ENCODE results near the gene DHRS7B.

The DHRS7B gene

GRCh38 chr17:21090902-21091618 is 35.7 kb upstream of the DHRS7B start:
- Histone ChIP-seq H3K9me3 (ENCODE audit: control insufficient read depth in 2 of 2, low read length in 2 of 2) (no peaks in the 10 kb centered on the region), H3K9ac (ENCODE audit: low read depth in 1 of 2, low read length in 2 of 2) (no peak overlapping the region), H3K4me1 (ENCODE audit: control insufficient read depth in 2 of 2, insufficient read depth in 2 of 2, low read length in 2 of 2) (peaks cover 0 to 15% of the 10 kb centered on the region in 2 donors), H3K36me3 (ENCODE audit: control insufficient read depth in 2 of 2, insufficient read depth in 2 of 2, low read length in 2 of 2) (no peaks in the 10 kb centered on the region), H3K27ac (ENCODE audit: low read depth in 2 of 2, low read length in 2 of 2) (no peak overlapping the region), H3K4me3 (ENCODE audit: low read length in 2 of 2) (no peak overlapping the region), H3K27me3 (ENCODE audit: control insufficient read depth in 2 of 2, insufficient read depth in 2 of 2, low read length in 2 of 2) (no peaks in the 10 kb centered on the region)

DNA sequence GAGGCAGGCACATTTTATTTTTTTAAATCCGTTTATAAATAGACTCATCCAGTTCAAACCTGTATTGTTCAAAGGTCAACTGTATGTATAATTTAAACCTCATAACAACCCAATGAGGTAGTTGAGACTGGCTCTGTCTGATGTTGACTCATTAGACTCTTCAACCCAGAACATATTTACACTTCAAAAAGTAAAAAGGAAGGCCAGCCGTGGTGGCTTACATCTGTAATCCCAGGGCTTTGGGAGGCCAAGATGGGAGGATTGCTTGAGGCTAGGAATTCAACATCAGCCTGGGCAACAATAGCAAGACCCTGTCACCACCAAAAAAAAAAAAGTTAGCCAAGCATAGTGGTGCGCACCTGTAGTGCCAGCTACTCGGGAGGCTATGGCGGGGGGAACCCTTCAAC is 32.5 kb upstream of the DHRS7B start:
- no peaks in the 10 kb centered on the region for H3K27me3 ChIP-seq (ENCODE audit: control insufficient read depth in 2 of 2, insufficient read depth in 2 of 2, low read length in 2 of 2)
- H3K9ac ChIP-seq (ENCODE audit: low read depth in 1 of 2, low read length in 2 of 2) = no peak overlapping the region
- peaks cover under 1 to 20% of the 10 kb centered on the region in 2 donors for H3K4me1 ChIP-seq (ENCODE audit: control insufficient read depth in 2 of 2, insufficient read depth in 2 of 2, low read length in 2 of 2)
- no peaks in the 10 kb centered on the region for H3K9me3 ChIP-seq (ENCODE audit: control insufficient read depth in 2 of 2, low read length in 2 of 2)
- no peak overlapping the region for H3K4me3 ChIP-seq (ENCODE audit: low read length in 2 of 2)
- peak overlapping the region in 1 of 2 donors; percentile 14 for H3K27ac ChIP-seq (ENCODE audit: low read depth in 2 of 2, low read length in 2 of 2)
- H3K36me3 ChIP-seq (ENCODE audit: control insufficient read depth in 2 of 2, insufficient read depth in 2 of 2, low read length in 2 of 2) = no peaks in the 10 kb centered on the region

GRCh38 chr17:21095735-21096134 is 31.0 kb upstream of the DHRS7B start:
- Histone ChIP-seq H3K36me3 (ENCODE audit: control insufficient read depth in 2 of 2, insufficient read depth in 2 of 2, low read length in 2 of 2) (no peaks in the 10 kb centered on the region), H3K27ac (ENCODE audit: low read depth in 2 of 2, low read length in 2 of 2) (no peak overlapping the region), H3K4me1 (ENCODE audit: control insufficient read depth in 2 of 2, insufficient read depth in 2 of 2, low read length in 2 of 2) (peaks cover 5 to 18% of the 10 kb centered on the region in 2 donors), H3K27me3 (ENCODE audit: control insufficient read depth in 2 of 2, insufficient read depth in 2 of 2, low read length in 2 of 2) (no peaks in the 10 kb centered on the region), H3K9ac (ENCODE audit: low read depth in 1 of 2, low read length in 2 of 2) (no peak overlapping the region), H3K4me3 (ENCODE audit: low read length in 2 of 2) (no peak overlapping the region), H3K9me3 (ENCODE audit: control insufficient read depth in 2 of 2, low read length in 2 of 2) (no peaks in the 10 kb centered on the region)

- H3K27ac ChIP-seq (ENCODE audit: low read depth in 2 of 2, low read length in 2 of 2) = no peak overlapping the region
- peaks cover 5 to 18% of the 10 kb centered on the region in 2 donors for H3K4me1 ChIP-seq (ENCODE audit: control insufficient read depth in 2 of 2, insufficient read depth in 2 of 2, low read length in 2 of 2)
- H3K36me3 ChIP-seq (ENCODE audit: control insufficient read depth in 2 of 2, insufficient read depth in 2 of 2, low read length in 2 of 2) = no peaks in the 10 kb centered on the region
- H3K9ac ChIP-seq (ENCODE audit: low read depth in 1 of 2, low read length in 2 of 2) = no peak overlapping the region
- H3K27me3 ChIP-seq (ENCODE audit: control insufficient read depth in 2 of 2, insufficient read depth in 2 of 2, low read length in 2 of 2) = no peaks in the 10 kb centered on the region
- no peak overlapping the region for H3K4me3 ChIP-seq (ENCODE audit: low read length in 2 of 2)
- H3K9me3 ChIP-seq (ENCODE audit: control insufficient read depth in 2 of 2, low read length in 2 of 2) = no peaks in the 10 kb centered on the region
Observed at GRCh38 chr17:21096874-21097273, 29.9 kb upstream of the DHRS7B start.

GRCh38 chr17:21098934-21099689 is 27.7 kb upstream of the DHRS7B start:
- peak overlapping the region; percentile 10 to 40 for H3K9ac ChIP-seq (ENCODE audit: low read depth in 1 of 2, low read length in 2 of 2)
- no peaks in the 10 kb centered on the region for H3K27me3 ChIP-seq (ENCODE audit: control insufficient read depth in 2 of 2, insufficient read depth in 2 of 2, low read length in 2 of 2)
- no peaks in the 10 kb centered on the region for H3K9me3 ChIP-seq (ENCODE audit: control insufficient read depth in 2 of 2, low read length in 2 of 2)
- H3K4me3 ChIP-seq (ENCODE audit: low read length in 2 of 2) = peak overlapping the region; percentile 73 to 81
- H3K36me3 ChIP-seq (ENCODE audit: control insufficient read depth in 2 of 2, insufficient read depth in 2 of 2, low read length in 2 of 2) = no peaks in the 10 kb centered on the region
- peaks cover 5 to 14% of the 10 kb centered on the region in 2 donors for H3K4me1 ChIP-seq (ENCODE audit: control insufficient read depth in 2 of 2, insufficient read depth in 2 of 2, low read length in 2 of 2)
- H3K27ac ChIP-seq (ENCODE audit: low read depth in 2 of 2, low read length in 2 of 2) = no peak overlapping the region

DNA sequence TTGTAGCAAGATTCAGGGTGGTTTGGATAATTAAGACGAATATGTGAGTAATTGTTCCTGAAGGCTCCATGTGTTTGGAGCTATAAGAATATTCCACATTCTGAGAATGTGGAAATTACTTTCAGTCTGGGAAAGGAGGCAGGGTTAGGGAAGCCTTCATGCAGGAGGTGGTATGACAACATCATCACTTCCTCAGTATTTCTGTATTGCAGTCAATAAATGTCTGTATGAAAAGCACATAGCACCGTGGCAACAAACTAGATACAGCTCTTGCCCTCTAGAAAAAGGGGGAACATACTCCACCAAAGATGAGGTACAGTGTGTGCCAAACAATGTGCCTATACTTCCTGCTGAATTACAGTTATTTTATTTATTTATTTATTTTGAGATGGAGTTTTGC is 26.1 kb upstream of the DHRS7B start:
- Histone ChIP-seq H3K9me3 (ENCODE audit: control insufficient read depth in 2 of 2, low read length in 2 of 2) (no peaks in the 10 kb centered on the region), H3K4me3 (ENCODE audit: low read length in 2 of 2) (no peak overlapping the region), H3K27me3 (ENCODE audit: control insufficient read depth in 2 of 2, insufficient read depth in 2 of 2, low read length in 2 of 2) (no peaks in the 10 kb centered on the region), H3K27ac (ENCODE audit: low read depth in 2 of 2, low read length in 2 of 2) (no peak overlapping the region), H3K36me3 (ENCODE audit: control insufficient read depth in 2 of 2, insufficient read depth in 2 of 2, low read length in 2 of 2) (no peaks in the 10 kb centered on the region), H3K4me1 (ENCODE audit: control insufficient read depth in 2 of 2, insufficient read depth in 2 of 2, low read length in 2 of 2) (peaks cover 5 to 11% of the 10 kb centered on the region in 2 donors), H3K9ac (ENCODE audit: low read depth in 1 of 2, low read length in 2 of 2) (no peak overlapping the region)

DNA sequence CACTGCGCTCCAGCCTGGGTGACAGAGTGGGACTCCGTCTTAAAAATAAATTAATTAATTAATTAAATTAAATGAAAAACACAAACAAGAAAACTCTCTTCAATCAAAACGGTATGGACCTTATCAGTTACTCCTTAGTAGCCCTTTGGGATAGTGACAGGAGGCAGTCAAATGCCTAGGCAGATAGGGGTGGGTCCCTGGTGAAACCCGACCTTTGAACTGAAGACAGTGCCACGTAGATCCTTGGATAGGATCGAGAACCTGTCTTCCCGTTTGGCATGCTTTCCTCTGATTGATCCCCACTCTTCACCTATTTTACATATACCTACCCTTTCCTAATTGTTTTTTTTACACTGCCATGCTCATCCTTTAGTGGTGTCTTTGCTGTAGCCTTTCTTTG is 22.2 kb upstream of the DHRS7B start:
- Histone ChIP-seq H3K27ac (ENCODE audit: low read depth in 2 of 2, low read length in 2 of 2) (no peak overlapping the region), H3K4me3 (ENCODE audit: low read length in 2 of 2) (no peak overlapping the region), H3K27me3 (ENCODE audit: control insufficient read depth in 2 of 2, insufficient read depth in 2 of 2, low read length in 2 of 2) (no peaks in the 10 kb centered on the region), H3K4me1 (ENCODE audit: control insufficient read depth in 2 of 2, insufficient read depth in 2 of 2, low read length in 2 of 2) (peaks cover 1% of the 10 kb centered on the region in 2 donors), H3K9ac (ENCODE audit: low read depth in 1 of 2, low read length in 2 of 2) (no peak overlapping the region), H3K9me3 (ENCODE audit: control insufficient read depth in 2 of 2, low read length in 2 of 2) (no peaks in the 10 kb centered on the region), H3K36me3 (ENCODE audit: control insufficient read depth in 2 of 2, insufficient read depth in 2 of 2, low read length in 2 of 2) (no peaks in the 10 kb centered on the region)

DNA sequence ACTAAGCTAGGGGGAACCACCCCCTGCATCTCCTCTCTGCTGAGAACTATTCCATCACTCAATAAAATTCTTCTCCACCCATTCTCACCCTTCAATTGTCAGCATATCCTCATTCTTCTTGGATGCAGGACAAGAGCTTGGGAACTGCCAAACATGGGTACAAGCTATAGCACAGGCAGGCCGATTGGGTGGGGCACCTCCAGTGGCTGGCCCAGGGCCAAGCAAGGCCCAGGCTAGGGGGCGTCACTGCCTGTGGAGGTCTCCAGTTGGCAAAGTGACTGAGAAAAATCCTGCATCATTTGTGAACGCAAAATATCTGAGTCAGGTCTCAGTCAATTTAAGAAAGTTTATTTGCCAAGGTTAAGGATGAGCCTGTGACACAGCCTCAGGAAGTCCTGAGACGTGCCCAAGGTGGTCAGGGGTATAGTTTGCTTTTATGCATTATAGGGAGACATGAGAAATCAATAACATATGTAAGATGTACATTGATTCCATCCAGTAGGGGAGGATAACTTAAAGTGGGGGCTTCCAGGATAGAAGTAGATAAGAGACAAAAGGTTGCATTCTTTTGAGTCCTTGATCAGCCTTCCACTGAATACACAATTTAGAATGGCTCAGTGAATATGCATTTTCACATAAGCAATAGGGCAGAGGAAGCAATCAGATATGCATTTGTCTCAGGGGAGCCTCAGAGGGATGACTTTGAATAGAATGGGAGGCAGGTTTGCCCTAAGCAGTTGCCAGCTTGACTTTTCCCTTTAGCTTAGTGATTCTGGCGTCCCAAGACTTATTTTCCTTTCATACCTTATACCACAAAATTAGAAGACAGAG is 21.5 kb upstream of the DHRS7B start:
- Histone ChIP-seq H3K4me3 (ENCODE audit: low read length in 2 of 2) (no peak overlapping the region), H3K4me1 (ENCODE audit: control insufficient read depth in 2 of 2, insufficient read depth in 2 of 2, low read length in 2 of 2) (no peaks in the 10 kb centered on the region), H3K27me3 (ENCODE audit: control insufficient read depth in 2 of 2, insufficient read depth in 2 of 2, low read length in 2 of 2) (no peaks in the 10 kb centered on the region), H3K27ac (ENCODE audit: low read depth in 2 of 2, low read length in 2 of 2) (no peak overlapping the region), H3K9me3 (ENCODE audit: control insufficient read depth in 2 of 2, low read length in 2 of 2) (no peaks in the 10 kb centered on the region), H3K9ac (ENCODE audit: low read depth in 1 of 2, low read length in 2 of 2) (no peak overlapping the region), H3K36me3 (ENCODE audit: control insufficient read depth in 2 of 2, insufficient read depth in 2 of 2, low read length in 2 of 2) (no peaks in the 10 kb centered on the region)

DNA sequence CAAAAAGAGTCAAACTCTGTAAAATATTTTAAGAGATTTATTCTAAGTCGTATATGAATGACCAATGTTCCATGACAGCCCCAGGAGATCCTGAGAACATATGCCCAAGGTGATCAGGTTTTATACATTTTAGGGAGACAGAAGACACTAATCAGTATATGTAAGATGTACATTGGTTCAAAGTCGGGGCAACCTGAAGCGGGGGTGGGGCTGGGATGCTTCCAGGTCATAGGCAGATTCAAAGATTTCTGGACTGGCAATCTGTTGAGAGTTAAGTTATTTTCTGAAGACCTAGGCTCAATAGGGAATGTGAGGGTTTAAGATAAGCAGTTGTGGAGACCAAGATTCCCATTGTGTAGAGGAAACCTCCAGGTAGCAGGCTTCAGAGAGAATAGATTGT is 20.4 kb upstream of the DHRS7B start:
- H3K27ac ChIP-seq (ENCODE audit: low read depth in 2 of 2, low read length in 2 of 2) = no peak overlapping the region
- H3K27me3 ChIP-seq (ENCODE audit: control insufficient read depth in 2 of 2, insufficient read depth in 2 of 2, low read length in 2 of 2) = no peaks in the 10 kb centered on the region
- no peaks in the 10 kb centered on the region for H3K4me1 ChIP-seq (ENCODE audit: control insufficient read depth in 2 of 2, insufficient read depth in 2 of 2, low read length in 2 of 2)
- H3K4me3 ChIP-seq (ENCODE audit: low read length in 2 of 2) = no peak overlapping the region
- H3K36me3 ChIP-seq (ENCODE audit: control insufficient read depth in 2 of 2, insufficient read depth in 2 of 2, low read length in 2 of 2) = no peaks in the 10 kb centered on the region
- no peaks in the 10 kb centered on the region for H3K9me3 ChIP-seq (ENCODE audit: control insufficient read depth in 2 of 2, low read length in 2 of 2)
- H3K9ac ChIP-seq (ENCODE audit: low read depth in 1 of 2, low read length in 2 of 2) = no peak overlapping the region

Measured in mucosa of rectum (tissue), 2 donors.